CD14-positive monocyte (primary cell): ENCODE results near the gene DAPK2. TPM values are rescaled to one million over a fixed set of nuclear protein-coding genes. Genes with fewer than 3 reads are reported as not detected.

Experiments
- DNase-seq, 3 donors: peaks; one replicate each; pipeline ENCODE4 v3.0.0-alpha.2; 2011 to 2022
- H2AFZ ChIP-seq: 2 replicates; pipeline ENCODE4 v1.6.0; 2012; ENCODE audit warnings: mild to moderate bottlenecking, low read depth, low read length, inconsistent platforms; ENCODE audit not compliant: insufficient read depth, poor library complexity, severe bottlenecking
- H3K27ac ChIP-seq, 2 donors: 1 replicate in 1 of 2; 2 replicates in 1 of 2; pipeline ENCODE4 v1.5.1; 2012 to 2013; ENCODE audit warnings: low read length in 2 of 2, control low read depth in 1 of 2, inconsistent platforms in 1 of 2, low read depth in 1 of 2, mild to moderate bottlenecking in 1 of 2
- H3K27me3 ChIP-seq, 2 donors: one replicate each; pipeline versions ENCODE4 v1.6.0 to v1.6.1; 2011 to 2013; ENCODE audit warnings: low read length in 2 of 2; ENCODE audit not compliant: control insufficient read depth in 2 of 2, insufficient read depth in 2 of 2
- H3K36me3 ChIP-seq, 2 donors: replicated peaks in 1 of 2; 1 replicate in 1 of 2; 2 replicates in 1 of 2; pipeline versions ENCODE4 v1.5.1 to v1.6.1; 2012 to 2013; ENCODE audit warnings: low read length in 2 of 2, control low read depth in 1 of 2, inconsistent platforms in 1 of 2, mild to moderate bottlenecking in 1 of 2; ENCODE audit not compliant: insufficient read depth in 2 of 2, control insufficient read depth in 1 of 2
- H3K4me1 ChIP-seq, 2 donors: 1 replicate in 1 of 2; 2 replicates in 1 of 2; pipeline versions ENCODE4 v1.5.1 to v1.6.1; 2012 to 2013; ENCODE audit warnings: low read length in 2 of 2, control low read depth in 1 of 2, inconsistent platforms in 1 of 2, mild to moderate bottlenecking in 1 of 2, moderate library complexity in 1 of 2; ENCODE audit not compliant: insufficient read depth in 2 of 2, control insufficient read depth in 1 of 2
- H3K4me2 ChIP-seq: replicated peaks from 2 replicates; pipeline ENCODE3; 2012; ENCODE audit warnings: low read length, moderate library complexity, mild to moderate bottlenecking; ENCODE audit not compliant: poor library complexity, severe bottlenecking; ENCODE audit errors: extremely low read depth
- H3K4me3 ChIP-seq, 3 experiments: fragments of 200-600 bp in 1 of 3; sonication (generic) in 1 of 3; replicated peaks in 1 of 3; 1 replicate in 2 of 3; 2 replicates in 1 of 3; pipeline ENCODE4 v1.5.1; 2011 to 2013; ENCODE audit warnings: low read length in 3 of 3, mild to moderate bottlenecking in 3 of 3, control low read depth in 2 of 3, low read depth in 2 of 3, inconsistent platforms in 1 of 3, moderate library complexity in 1 of 3
- H3K79me2 ChIP-seq: 2 replicates; pipeline ENCODE4 v1.6.0; 2012; ENCODE audit warnings: mild to moderate bottlenecking, control low read depth, inconsistent platforms, low read length, moderate library complexity; ENCODE audit not compliant: insufficient read depth
- H3K9ac ChIP-seq: 2 replicates; pipeline ENCODE4 v1.6.0; 2017; ENCODE audit warnings: low read length, mild to moderate bottlenecking; ENCODE audit not compliant: insufficient read depth, poor library complexity, severe bottlenecking
- H3K9me3 ChIP-seq, 2 donors: replicated peaks in 1 of 2; 1 replicate in 1 of 2; 2 replicates in 1 of 2; pipeline versions ENCODE4 v1.5.1 to v1.6.1; 2012 to 2013; ENCODE audit warnings: low read length in 2 of 2, control low read depth in 1 of 2; ENCODE audit not compliant: control insufficient read depth in 1 of 2, insufficient read depth in 1 of 2
- H4K20me1 ChIP-seq: 2 replicates; pipeline ENCODE4 v1.6.0; 2012; ENCODE audit warnings: mild to moderate bottlenecking, low read length, control low read depth, moderate library complexity; ENCODE audit not compliant: insufficient read depth
- H3K27ac Mint-ChIP-seq, 7 donors: one replicate each; pipeline ENCODE4 v1.8.0; 2020; ENCODE audit warnings: mild to moderate bottlenecking in 7 of 7, mixed read lengths in 7 of 7, moderate library complexity in 6 of 7, inconsistent platforms in 2 of 7
- H3K27me3 Mint-ChIP-seq, 3 donors: one replicate each; pipeline ENCODE4 v1.8.0; 2021 to 2022; ENCODE audit warnings: low read depth in 3 of 3, mild to moderate bottlenecking in 3 of 3, mixed read lengths in 3 of 3, moderate library complexity in 3 of 3, inconsistent platforms in 1 of 3
- H3K36me3 Mint-ChIP-seq, 2 donors: one replicate each; pipeline ENCODE4 v1.8.0; 2020; ENCODE audit warnings: mixed read lengths in 2 of 2, inconsistent platforms in 1 of 2, mild to moderate bottlenecking in 1 of 2
- H3K4me1 Mint-ChIP-seq: one replicate; pipeline ENCODE4 v1.8.0; 2020; ENCODE audit warnings: mild to moderate bottlenecking, mixed read lengths
- H3K4me3 Mint-ChIP-seq, 2 donors: one replicate each; pipeline ENCODE4 v1.8.0; 2020; ENCODE audit warnings: mild to moderate bottlenecking in 2 of 2, mixed read lengths in 2 of 2, moderate library complexity in 1 of 2
- H3K9me3 Mint-ChIP-seq, 7 donors: one replicate each; pipeline ENCODE4 v1.8.0; 2020 to 2022; ENCODE audit warnings: mixed read lengths in 7 of 7, mild to moderate bottlenecking in 6 of 7, moderate library complexity in 6 of 7, inconsistent platforms in 2 of 7
- WGBS: methylation state at CpG from one replicate; pipeline ENCODE4 v1.1.5; 2013; ENCODE audit warnings: missing lambda C conversion rate; ENCODE audit not compliant: insufficient coverage; 5-methylcytosine and 5-hydroxymethylcytosine counted together
- intact Hi-C, 2 donors: fragments of 100-400 bp; cut with micrococcal nuclease; formaldehyde crosslinking; loops; one replicate each; pipeline versions ENCODE4 v1.15.0 to v1.15.1; 2023
- polyA plus RNA-seq, 3 donors: library from polyadenylated mRNA; depleted of rRNA in 1 of 3; unstranded in 2 of 3; stranded (reverse) in 1 of 3; fragments of 300-500 nt in 2 of 3; fragments of >200 nt in 1 of 3; fragmentation: Illumina TruSeq in 2 of 3; gene quantifications; 1 replicate in 2 of 3; 2 replicates in 1 of 3; pipeline ENCODE4 v1.2.3, GENCODE V29; 2012 to 2021
- TF ChIP-seq, protein P1 (sequence below): fragments of 200-600 bp; IDR thresholded peaks from one replicate; pipeline ENCODE4 v1.8.0; 2022; ENCODE audit warnings: antibody characterized with exemption, mild to moderate bottlenecking

Gene DAPK2
- polyA plus RNA-seq, 3 donors, result 0.59 to 4.1 (median 2.1) TPM

DNA sequence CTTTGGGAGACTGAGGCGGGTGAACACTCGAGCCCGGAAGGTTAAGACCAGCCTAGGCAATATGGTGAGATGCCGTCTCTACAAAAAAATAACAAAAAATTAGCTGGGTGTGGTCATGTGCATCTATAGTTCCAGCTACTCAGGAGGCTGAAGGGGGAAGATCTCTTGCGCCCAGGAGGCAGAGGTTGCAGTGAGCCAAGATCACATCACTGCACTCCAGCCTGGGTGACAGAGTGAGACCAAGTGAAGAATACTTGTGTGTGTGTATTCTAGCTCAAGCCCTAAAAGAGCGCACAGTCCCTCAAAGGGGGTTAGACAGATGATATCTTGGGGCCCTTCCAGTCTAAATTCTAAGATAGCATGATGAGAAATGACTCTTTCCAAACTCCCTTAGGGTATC, 23.7 kb downstream of the DAPK2 start:
- peaks cover 0 to 13% of the 10 kb centered on the region in 2 donors for H3K9me3 ChIP-seq
- H3K27me3 Mint-ChIP-seq, result peaks cover 0 to 2% (median 1%) of the 10 kb centered on the region in 3 donors

DNA sequence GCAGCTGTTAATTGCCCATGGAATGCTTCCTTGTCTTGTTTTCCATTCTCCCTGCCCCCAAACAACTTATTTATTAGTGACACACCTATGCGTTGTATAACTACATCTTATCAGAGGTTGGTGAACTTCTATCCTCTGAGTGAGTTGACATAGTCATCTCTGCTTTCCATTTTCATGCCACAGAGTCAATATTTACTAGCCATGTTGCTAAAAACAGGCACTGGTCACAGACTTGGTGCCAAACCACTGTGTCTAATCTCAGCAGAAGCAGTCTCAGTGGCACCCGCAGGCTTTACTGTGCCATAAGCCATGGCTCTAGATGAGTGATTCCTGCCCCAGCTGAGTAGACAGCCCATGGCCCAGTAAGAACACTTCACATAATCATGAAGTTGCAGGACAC, 26.5 kb downstream of the DAPK2 start:
- no peak overlapping the region for H3K27ac Mint-ChIP-seq
- 100% methylated on average over 1 of the region's 2 CpGs for WGBS
- no peak for DNase-seq
- intact Hi-C loops, result no loop called here
- Histone ChIP-seq H3K27ac (no peak overlapping the region), H3K27me3 (no peaks in the 10 kb centered on the region), H3K4me1 (peaks cover 12 to 16% of the 10 kb centered on the region in 2 donors), H3K79me2 (no peaks in the 10 kb centered on the region), H4K20me1 (no peaks in the 10 kb centered on the region), H3K4me3 (no peak overlapping the region), H3K9me3 (peaks cover 0 to 13% of the 10 kb centered on the region in 2 donors), H3K9ac (no peak overlapping the region), H3K4me2 (no peak overlapping the region), H3K36me3 (no peaks in the 10 kb centered on the region), H2AFZ (no peak overlapping the region)
- peaks cover 0 to 6% of the 10 kb centered on the region in 2 donors for H3K36me3 Mint-ChIP-seq
- TF ChIP-seq, protein P1, sequence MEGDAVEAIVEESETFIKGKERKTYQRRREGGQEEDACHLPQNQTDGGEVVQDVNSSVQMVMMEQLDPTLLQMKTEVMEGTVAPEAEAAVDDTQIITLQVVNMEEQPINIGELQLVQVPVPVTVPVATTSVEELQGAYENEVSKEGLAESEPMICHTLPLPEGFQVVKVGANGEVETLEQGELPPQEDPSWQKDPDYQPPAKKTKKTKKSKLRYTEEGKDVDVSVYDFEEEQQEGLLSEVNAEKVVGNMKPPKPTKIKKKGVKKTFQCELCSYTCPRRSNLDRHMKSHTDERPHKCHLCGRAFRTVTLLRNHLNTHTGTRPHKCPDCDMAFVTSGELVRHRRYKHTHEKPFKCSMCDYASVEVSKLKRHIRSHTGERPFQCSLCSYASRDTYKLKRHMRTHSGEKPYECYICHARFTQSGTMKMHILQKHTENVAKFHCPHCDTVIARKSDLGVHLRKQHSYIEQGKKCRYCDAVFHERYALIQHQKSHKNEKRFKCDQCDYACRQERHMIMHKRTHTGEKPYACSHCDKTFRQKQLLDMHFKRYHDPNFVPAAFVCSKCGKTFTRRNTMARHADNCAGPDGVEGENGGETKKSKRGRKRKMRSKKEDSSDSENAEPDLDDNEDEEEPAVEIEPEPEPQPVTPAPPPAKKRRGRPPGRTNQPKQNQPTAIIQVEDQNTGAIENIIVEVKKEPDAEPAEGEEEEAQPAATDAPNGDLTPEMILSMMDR, result no peak
- peaks cover 21% of the 10 kb centered on the region for H3K4me1 Mint-ChIP-seq
- H3K4me3 Mint-ChIP-seq, result no peak overlapping the region
- H3K27me3 Mint-ChIP-seq, result peaks cover 0 to 2% (median 1%) of the 10 kb centered on the region in 3 donors
- peaks cover 3 to 11% (median 9%) of the 10 kb centered on the region in 7 donors for H3K9me3 Mint-ChIP-seq

More for the DNA sequence above, 23.7 kb downstream of the DAPK2 start:
- H3K4me3 Mint-ChIP-seq, result no peak overlapping the region
- WGBS, result 100% methylated on average over 1 of the region's 6 CpGs
- H3K36me3 Mint-ChIP-seq, result peaks cover 0 to 6% of the 10 kb centered on the region in 2 donors
- DNase-seq, result no peak
- intact Hi-C loops, result no loop called here
- Histone ChIP-seq H4K20me1 (no peaks in the 10 kb centered on the region), H3K4me1 (peaks cover 14 to 22% of the 10 kb centered on the region in 2 donors), H3K79me2 (no peaks in the 10 kb centered on the region), H2AFZ (no peak overlapping the region), H3K27me3 (no peaks in the 10 kb centered on the region), H3K9ac (no peak overlapping the region), H3K27ac (no peak overlapping the region), H3K4me3 (no peak overlapping the region), H3K36me3 (no peaks in the 10 kb centered on the region), H3K4me2 (no peak overlapping the region)
- H3K27ac Mint-ChIP-seq, result no peak overlapping the region
- peaks cover 3 to 11% (median 9%) of the 10 kb centered on the region in 7 donors for H3K9me3 Mint-ChIP-seq
- H3K4me1 Mint-ChIP-seq, result peaks cover 28% of the 10 kb centered on the region
- TF ChIP-seq, protein P1, result no peak
